ENCODE results near the gene TPPP2.

GRCh38 chr14:21058903-21059302, 28.9 kb downstream of the TPPP2 start:
- TF ChIP-seq, protein P1, sequence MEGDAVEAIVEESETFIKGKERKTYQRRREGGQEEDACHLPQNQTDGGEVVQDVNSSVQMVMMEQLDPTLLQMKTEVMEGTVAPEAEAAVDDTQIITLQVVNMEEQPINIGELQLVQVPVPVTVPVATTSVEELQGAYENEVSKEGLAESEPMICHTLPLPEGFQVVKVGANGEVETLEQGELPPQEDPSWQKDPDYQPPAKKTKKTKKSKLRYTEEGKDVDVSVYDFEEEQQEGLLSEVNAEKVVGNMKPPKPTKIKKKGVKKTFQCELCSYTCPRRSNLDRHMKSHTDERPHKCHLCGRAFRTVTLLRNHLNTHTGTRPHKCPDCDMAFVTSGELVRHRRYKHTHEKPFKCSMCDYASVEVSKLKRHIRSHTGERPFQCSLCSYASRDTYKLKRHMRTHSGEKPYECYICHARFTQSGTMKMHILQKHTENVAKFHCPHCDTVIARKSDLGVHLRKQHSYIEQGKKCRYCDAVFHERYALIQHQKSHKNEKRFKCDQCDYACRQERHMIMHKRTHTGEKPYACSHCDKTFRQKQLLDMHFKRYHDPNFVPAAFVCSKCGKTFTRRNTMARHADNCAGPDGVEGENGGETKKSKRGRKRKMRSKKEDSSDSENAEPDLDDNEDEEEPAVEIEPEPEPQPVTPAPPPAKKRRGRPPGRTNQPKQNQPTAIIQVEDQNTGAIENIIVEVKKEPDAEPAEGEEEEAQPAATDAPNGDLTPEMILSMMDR (IDR thresholded peaks at IDR 0.05), result no peak
- TF ChIP-seq POLR2AphosphoS5 (IDR thresholded peaks at IDR 0.05; ENCODE audit: low read depth, low read length), result no peak
